GM18870 (cell line): Measurements from ENCODE around the gene SLC6A17.

Experiments
- ATAC-seq: cut with Tn5 transposase; IDR thresholded peaks from one replicate; pipeline ENCODE4 v1.9.1; 2021; ENCODE audit warnings: moderate library complexity; ENCODE audit not compliant: unreplicated experiment

Gene SLC6A17

GRCh38 chr1:110172001-110172400, 21.7 kb downstream of the SLC6A17 start:
- ATAC-seq, result no peak

GRCh38 chr1:110173466-110174105, 23.3 kb downstream of the SLC6A17 start:
- no peak for ATAC-seq

- ATAC-seq, result no peak
Measured at GRCh38 chr1:110174961-110175360, 24.7 kb downstream of the SLC6A17 start.

GRCh38 chr1:110176299-110176956, 26.1 kb downstream of the SLC6A17 start:
- no peak for ATAC-seq

- ATAC-seq, result no peak
Measured at GRCh38 chr1:110177775-110178174, 27.5 kb downstream of the SLC6A17 start.

- no peak for ATAC-seq
Measured at GRCh38 chr1:110183642-110184167, 33.4 kb downstream of the SLC6A17 start.

GRCh38 chr1:110184446-110184845, 34.2 kb downstream of the SLC6A17 start:
- ATAC-seq, result no peak

GRCh38 chr1:110185181-110185580, 34.9 kb downstream of the SLC6A17 start:
- no peak for ATAC-seq

- ATAC-seq, result no peak
Measured at GRCh38 chr1:110186558-110186957, 36.3 kb downstream of the SLC6A17 start.

GRCh38 chr1:110187139-110187890, 37.0 kb downstream of the SLC6A17 start:
- ATAC-seq, result no peak

- no peak for ATAC-seq
Measured at GRCh38 chr1:110188035-110188618, 37.8 kb downstream of the SLC6A17 start.

- ATAC-seq, result no peak
Measured at GRCh38 chr1:110189181-110189580, 38.9 kb downstream of the SLC6A17 start.

GRCh38 chr1:110190282-110190929, 40.1 kb downstream of the SLC6A17 start:
- ATAC-seq, result no peak

GRCh38 chr1:110192541-110192940, 42.2 kb downstream of the SLC6A17 start:
- ATAC-seq, result no peak

- no peak for ATAC-seq
Measured at GRCh38 chr1:110195196-110195595, 44.9 kb downstream of the SLC6A17 start.

GRCh38 chr1:110196917-110197765, 46.8 kb downstream of the SLC6A17 start:
- ATAC-seq, result peak; percentile 53

- no peak for ATAC-seq
Measured at GRCh38 chr1:110197905-110198629, 47.8 kb downstream of the SLC6A17 start.

GRCh38 chr1:110198746-110199145, 48.5 kb downstream of the SLC6A17 start:
- ATAC-seq, result no peak

- no peak for ATAC-seq
Measured at GRCh38 chr1:110200190-110200589, 49.9 kb downstream of the SLC6A17 start.
